GM19455 (cell line): Measurements from ENCODE around the gene CD8B2.
"Not testable (repeated sequence)": the region's sequence is repeated elsewhere in the genome, so short reads cannot be mapped to it uniquely, and the experiment has no call there.

Source experiments
- ATAC-seq: cut with Tn5 transposase; IDR thresholded peaks from one replicate; pipeline ENCODE4 v1.9.1; 2021; ENCODE audit not compliant: unreplicated experiment

Gene CD8B2

GRCh38 chr2:106486551-106487385 is at the start of gene CD8B2:
Gene CD8B2 (plus strand): TSS chr2:106487364. CDS start chr2:106487427, 63 bp downstream.
- ATAC-seq, result not testable (repeated sequence)

GRCh38 chr2:106461882-106462281 is 25.3 kb upstream of the CD8B2 start:
- not testable (repeated sequence) for ATAC-seq

GRCh38 chr2:106467516-106467915 is 19.6 kb upstream of the CD8B2 start:
- ATAC-seq, result not testable (repeated sequence)

- not testable (repeated sequence) for ATAC-seq
Observed at GRCh38 chr2:106468107-106468506, 19.1 kb upstream of the CD8B2 start, which contains the start of gene RGPD3. Gene RGPD3 (minus strand): TSS chr2:106468413. CDS start chr2:106468288, 125 bp downstream.

- ATAC-seq, result not testable (repeated sequence)
Observed at GRCh38 chr2:106470658-106471057, 16.5 kb upstream of the CD8B2 start.

- not testable (repeated sequence) for ATAC-seq
Observed at GRCh38 chr2:106477647-106478046, 9.5 kb upstream of the CD8B2 start.

GRCh38 chr2:106479563-106479962 is 7.6 kb upstream of the CD8B2 start:
- not testable (repeated sequence) for ATAC-seq

GRCh38 chr2:106487386-106488191 is 425 bp downstream of the CD8B2 start:
- ATAC-seq, result not testable (repeated sequence)

- ATAC-seq, result not testable (repeated sequence)
Observed at GRCh38 chr2:106489701-106490100, 2.5 kb downstream of the CD8B2 start.

GRCh38 chr2:106492399-106492798 is 5.2 kb downstream of the CD8B2 start:
- not testable (repeated sequence) for ATAC-seq

- not testable (repeated sequence) for ATAC-seq
Observed at GRCh38 chr2:106492913-106493312, 5.7 kb downstream of the CD8B2 start.

- ATAC-seq, result not testable (repeated sequence)
Observed at GRCh38 chr2:106498549-106498948, 11.4 kb downstream of the CD8B2 start.

GRCh38 chr2:106500350-106500749 is 13.2 kb downstream of the CD8B2 start:
- ATAC-seq, result not testable (repeated sequence)

GRCh38 chr2:106502351-106502750 is 15.2 kb downstream of the CD8B2 start:
- ATAC-seq, result not testable (repeated sequence)

- ATAC-seq, result not testable (repeated sequence)
Observed at GRCh38 chr2:106504192-106504591, 17.0 kb downstream of the CD8B2 start.

- ATAC-seq, result not testable (repeated sequence)
Observed at GRCh38 chr2:106504787-106505186, 17.6 kb downstream of the CD8B2 start.

GRCh38 chr2:106506002-106506687 is 19.0 kb downstream of the CD8B2 start:
- not testable (repeated sequence) for ATAC-seq

GRCh38 chr2:106508660-106509373 is 21.7 kb downstream of the CD8B2 start:
- not testable (repeated sequence) for ATAC-seq

- not testable (repeated sequence) for ATAC-seq
Observed at GRCh38 chr2:106509374-106509770, 22.2 kb downstream of the CD8B2 start.

GRCh38 chr2:106510791-106511190 is 23.6 kb downstream of the CD8B2 start:
- ATAC-seq, result not testable (repeated sequence)
